AG09309 (cell line): ENCODE results near the gene RP2.

Experiments used
- DNase-seq: peaks from one replicate; pipeline ENCODE4 v3.0.0-alpha.2; 2010; ENCODE audit warnings: low read depth
- H3K4me3 ChIP-seq: 2 replicates; pipeline ENCODE4 v1.5.1; 2011; ENCODE audit warnings: mild to moderate bottlenecking, low read depth, low read length, moderate library complexity; ENCODE audit not compliant: control insufficient read depth
- CTCF ChIP-seq: IDR thresholded peaks from 2 replicates; pipeline ENCODE4 v1.5.1; 2011; ENCODE audit warnings: mild to moderate bottlenecking, low read depth, low read length, inconsistent platforms; ENCODE audit not compliant: insufficient read depth, control insufficient read depth; ENCODE audit errors: missing control alignments

RP2 gene

DNA sequence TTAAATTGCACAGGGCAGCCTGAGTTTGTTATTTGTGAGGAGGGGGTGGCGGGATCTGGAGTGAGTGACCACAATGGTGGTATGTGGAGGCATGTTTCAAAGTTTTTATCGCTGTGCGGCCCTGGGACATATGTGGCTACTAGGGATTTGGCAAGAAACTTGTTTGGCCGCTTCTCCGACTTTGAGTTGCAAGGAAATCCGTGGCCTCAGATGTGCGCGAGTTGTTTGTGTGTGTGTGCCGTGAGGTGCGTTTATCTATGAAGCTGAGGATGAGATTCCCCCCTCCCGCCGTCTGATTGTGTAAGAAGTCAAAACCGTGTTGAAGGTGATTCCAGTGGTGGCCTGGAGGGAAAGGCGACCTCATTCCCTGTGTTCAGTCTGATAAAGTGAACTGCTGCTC lies 76.8 kb downstream of the RP2 start:
- no peak for DNase-seq
- peak overlapping the region; percentile 70 for H3K4me3 ChIP-seq
- TF ChIP-seq CTCF, result no peak

DNA sequence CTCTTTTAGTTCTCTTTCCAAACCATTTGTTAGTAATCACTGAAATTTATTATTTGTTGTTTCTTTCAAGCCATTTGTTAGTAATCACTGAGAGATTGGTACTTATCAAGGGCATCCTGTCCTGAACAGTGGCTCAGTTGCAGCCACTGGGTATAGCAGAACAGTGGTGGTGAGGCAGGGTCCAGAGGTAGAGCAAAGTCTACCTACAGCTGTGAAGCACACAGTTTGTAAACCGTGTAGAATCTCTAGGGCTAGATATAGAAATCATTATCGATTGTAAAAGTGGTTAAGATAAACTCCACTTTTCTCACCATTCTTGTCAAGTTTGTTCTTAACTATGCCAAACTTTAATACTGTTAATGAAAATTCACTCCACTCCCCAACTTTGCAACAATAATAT lies 79.4 kb downstream of the RP2 start:
- H3K4me3 ChIP-seq, result no peak overlapping the region
- no peak for TF ChIP-seq CTCF
- no peak for DNase-seq

- H3K4me3 ChIP-seq, result no peak overlapping the region
- no peak for DNase-seq
- no peak for TF ChIP-seq CTCF
Observed at GRCh38 chrX:46917622-46918021, 80.8 kb downstream of the RP2 start.

GRCh38 chrX:46918434-46918833 lies 81.6 kb downstream of the RP2 start:
- H3K4me3 ChIP-seq, result no peak overlapping the region
- DNase-seq, result no peak
- no peak for TF ChIP-seq CTCF

DNA sequence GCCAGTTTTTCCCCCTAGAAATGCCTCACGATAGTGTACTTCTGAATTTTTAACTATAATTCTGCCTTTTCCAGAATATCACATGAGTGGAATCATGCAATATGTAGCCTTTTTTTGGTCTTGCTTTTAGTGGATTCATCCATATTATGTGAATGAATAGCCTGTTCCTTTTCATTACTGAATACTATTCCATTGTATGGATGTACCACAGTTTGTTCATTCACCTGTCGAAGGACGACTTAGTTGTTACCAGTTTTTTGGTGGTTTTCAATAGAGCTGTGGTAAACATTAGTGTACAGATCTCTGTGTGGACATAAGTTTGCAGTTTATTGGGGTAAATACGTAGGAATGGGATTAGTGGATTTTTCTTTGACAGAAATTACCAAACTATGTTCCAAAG lies 83.4 kb downstream of the RP2 start:
- DNase-seq, result no peak
- no peak for TF ChIP-seq CTCF
- H3K4me3 ChIP-seq, result no peak overlapping the region

DNA sequence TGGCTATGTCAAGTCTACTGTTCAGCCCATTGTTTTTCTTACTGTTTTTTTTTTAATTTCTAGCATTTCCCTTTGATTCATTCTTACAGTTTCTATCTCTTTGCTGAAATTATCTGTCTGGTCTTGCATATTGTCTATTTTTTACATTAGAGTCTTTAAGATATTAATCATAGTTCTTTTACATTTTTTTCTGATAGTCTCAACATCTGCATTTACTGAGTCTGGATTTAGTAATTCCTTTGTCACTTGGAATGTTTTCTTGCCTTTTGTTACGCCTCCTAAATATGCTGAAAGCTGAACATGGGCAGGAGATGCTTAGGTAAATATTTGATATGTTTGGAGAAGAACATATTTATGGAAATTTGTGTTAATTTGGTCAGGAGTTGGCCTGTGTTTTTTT lies 85.8 kb downstream of the RP2 start:
- DNase-seq, result no peak
- TF ChIP-seq CTCF, result no peak
- no peak overlapping the region for H3K4me3 ChIP-seq

DNA sequence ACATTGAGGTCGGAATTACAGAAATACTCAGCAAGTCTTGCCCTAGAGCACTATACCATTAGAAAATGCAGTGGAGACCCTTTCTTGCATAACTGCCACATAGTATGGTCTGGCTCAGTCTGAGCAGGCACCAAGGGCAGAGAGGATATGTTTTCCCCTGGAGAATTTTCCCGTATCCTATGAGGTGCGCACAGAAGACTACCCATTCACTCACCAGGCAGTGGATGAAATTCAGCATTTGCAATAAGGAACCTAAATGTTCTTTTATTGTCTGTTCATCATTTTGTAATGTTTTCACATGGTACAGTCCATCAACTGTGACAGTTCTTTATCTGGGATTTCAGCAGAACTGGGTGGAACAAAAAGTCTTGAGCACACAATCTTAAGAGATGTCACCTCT lies 90.9 kb downstream of the RP2 start:
- H3K4me3 ChIP-seq, result no peak overlapping the region
- TF ChIP-seq CTCF, result no peak
- DNase-seq, result no peak
